OCI-LY1 (cell line): ENCODE data around the gene FPR2.

Source experiments
- EZH2 ChIP-seq: fragments of 200-600 bp; sonication (generic), shearing (Covaris generic); IDR thresholded peaks from 2 replicates; pipeline ENCODE4 v1.8.0; 2017; ENCODE audit warnings: borderline replicate concordance, mixed run types, mild to moderate bottlenecking, antibody characterized with exemption, low read length, moderate library complexity, mixed read lengths
- TF ChIP-seq, protein P1 (sequence below): fragments of 200-600 bp; sonication (generic), shearing (Covaris generic); IDR thresholded peaks from 2 replicates; pipeline ENCODE4 v1.5.1; 2017; ENCODE audit warnings: mild to moderate bottlenecking, antibody characterized with exemption, low read length, moderate library complexity, mixed read lengths

DNA sequence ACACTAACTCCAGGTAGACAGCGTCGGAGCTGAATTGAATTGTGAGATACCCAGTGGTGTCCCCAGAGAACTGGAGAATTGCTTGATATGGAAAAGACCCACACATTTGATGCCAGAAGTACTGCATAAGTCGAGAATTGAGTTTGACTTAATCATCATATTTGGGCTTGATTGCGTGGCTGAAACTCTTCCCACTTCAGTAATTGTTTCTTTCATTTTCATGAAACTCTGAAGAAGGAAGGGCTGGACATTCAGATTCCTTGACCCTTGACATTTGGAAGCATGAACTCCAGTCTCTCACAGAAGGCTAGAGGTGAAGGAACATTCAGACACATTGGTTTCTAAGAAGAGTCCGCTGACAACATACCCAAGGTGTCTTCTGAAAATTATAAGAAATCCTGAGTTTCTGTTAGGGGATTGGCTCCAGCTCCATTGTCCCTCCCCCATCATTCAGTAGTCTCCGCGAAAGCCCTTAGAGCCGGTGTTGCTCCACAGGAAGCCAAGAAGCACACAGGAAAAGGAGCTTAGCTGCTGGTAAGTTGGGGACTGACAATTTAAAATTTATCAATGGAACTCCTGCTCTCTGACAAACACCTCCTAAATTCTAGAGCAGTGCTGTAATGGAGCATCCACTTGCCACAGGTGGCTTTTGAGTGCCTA, at the start of gene FPR2:
- TF ChIP-seq, protein P1, sequence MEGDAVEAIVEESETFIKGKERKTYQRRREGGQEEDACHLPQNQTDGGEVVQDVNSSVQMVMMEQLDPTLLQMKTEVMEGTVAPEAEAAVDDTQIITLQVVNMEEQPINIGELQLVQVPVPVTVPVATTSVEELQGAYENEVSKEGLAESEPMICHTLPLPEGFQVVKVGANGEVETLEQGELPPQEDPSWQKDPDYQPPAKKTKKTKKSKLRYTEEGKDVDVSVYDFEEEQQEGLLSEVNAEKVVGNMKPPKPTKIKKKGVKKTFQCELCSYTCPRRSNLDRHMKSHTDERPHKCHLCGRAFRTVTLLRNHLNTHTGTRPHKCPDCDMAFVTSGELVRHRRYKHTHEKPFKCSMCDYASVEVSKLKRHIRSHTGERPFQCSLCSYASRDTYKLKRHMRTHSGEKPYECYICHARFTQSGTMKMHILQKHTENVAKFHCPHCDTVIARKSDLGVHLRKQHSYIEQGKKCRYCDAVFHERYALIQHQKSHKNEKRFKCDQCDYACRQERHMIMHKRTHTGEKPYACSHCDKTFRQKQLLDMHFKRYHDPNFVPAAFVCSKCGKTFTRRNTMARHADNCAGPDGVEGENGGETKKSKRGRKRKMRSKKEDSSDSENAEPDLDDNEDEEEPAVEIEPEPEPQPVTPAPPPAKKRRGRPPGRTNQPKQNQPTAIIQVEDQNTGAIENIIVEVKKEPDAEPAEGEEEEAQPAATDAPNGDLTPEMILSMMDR = no peak
- no peak for TF ChIP-seq EZH2
